ENCODE measurements around the gene RPGRIP1.
A peak's percentile ranks its signal among the peaks of the same experiment; 100 is the strongest.

Gene RPGRIP1
- 0 to 0.35 (median 0.09) reads per million in 3 donors for total RNA-seq

DNA sequence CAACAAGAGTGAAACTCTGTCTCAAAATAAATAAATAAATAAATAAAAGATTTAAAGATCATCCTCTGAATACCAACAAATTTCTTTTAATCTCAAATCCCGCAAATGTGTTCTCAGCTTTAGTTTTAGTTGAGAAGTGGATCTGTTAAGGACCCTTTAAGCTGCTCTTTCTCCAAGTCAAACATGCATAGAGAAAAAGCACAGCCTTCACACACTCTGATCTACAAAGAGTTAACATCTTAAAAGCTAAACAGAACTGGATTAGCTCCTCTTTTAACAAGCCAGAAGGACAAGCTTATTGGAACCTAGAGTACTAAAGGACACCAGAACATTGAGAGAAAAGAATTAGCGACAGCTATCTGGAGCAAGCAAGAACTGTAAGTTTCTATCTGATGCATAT is at the start of gene RPGRIP1:
TSS of gene RPGRIP1 (plus strand) at position 301 of the 400 bp plus-strand sequence. CDS start 7,894 bp downstream, outside the sequence.
- Histone ChIP-seq H3K36me3 (ENCODE audit: control insufficient read depth, insufficient read depth, low read length) (no peaks in the 10 kb centered on the region), H3K27me3 (replicated peaks; ENCODE audit: control insufficient read depth, insufficient read depth, low read length, poor library complexity, severe bottlenecking) (no peaks in the 10 kb centered on the region), H3K27ac (ENCODE audit: insufficient read depth, low read length, poor library complexity, severe bottlenecking) (no peak within 1 kb of the TSS), H3K4me3 (ENCODE audit: insufficient read depth, low read depth, low read length, poor library complexity, severe bottlenecking) (no peak within 1 kb of the TSS), H3K4me1 (ENCODE audit: control insufficient read depth, insufficient read depth, low read length, poor library complexity, severe bottlenecking) (no peaks in the 10 kb centered on the region), H3K9me3 (ENCODE audit: control insufficient read depth, low read length) (no peaks in the 10 kb centered on the region)
- DNase-seq = no peak

DNA sequence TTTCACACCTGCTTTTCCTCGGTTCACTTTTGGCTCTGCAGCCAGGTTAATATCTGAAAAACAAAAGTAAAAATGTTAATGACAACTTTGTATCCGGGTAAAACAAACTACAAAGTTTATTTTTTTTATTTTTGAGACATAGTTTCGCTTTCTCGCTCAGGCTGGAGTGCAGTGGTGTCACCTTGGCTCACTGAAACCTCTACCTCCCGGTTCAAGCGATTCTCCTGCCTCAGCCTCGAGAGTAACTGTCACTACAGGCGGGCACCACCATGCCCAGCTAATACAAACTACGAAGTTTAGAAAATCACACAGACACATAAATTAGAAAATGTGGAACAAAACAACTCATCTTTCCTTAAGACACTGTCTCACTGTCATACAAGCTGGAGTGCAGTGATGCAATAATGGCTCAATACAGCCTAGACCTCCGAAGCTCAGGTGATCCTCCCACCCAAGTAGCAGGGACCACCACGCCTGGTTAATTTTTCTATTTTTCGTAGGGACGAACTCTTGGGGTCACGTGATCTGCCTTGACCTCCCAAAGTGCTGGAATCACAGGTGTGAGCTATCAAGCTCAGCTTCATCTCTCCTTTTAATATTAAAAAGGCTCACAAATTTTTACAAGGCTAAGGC is 48.7 kb upstream of the RPGRIP1 start:
- Histone ChIP-seq H3K9me3 (ENCODE audit: control insufficient read depth, low read length) (no peaks in the 10 kb centered on the region), H3K36me3 (ENCODE audit: control insufficient read depth, insufficient read depth, low read length) (peaks cover 66% of the 10 kb centered on the region), H3K4me1 (ENCODE audit: control insufficient read depth, insufficient read depth, low read length, poor library complexity, severe bottlenecking) (peaks cover 28% of the 10 kb centered on the region), H3K27ac (ENCODE audit: insufficient read depth, low read length, poor library complexity, severe bottlenecking) (peak overlapping the region; percentile 63), H3K4me3 (ENCODE audit: insufficient read depth, low read depth, low read length, poor library complexity, severe bottlenecking) (no peak overlapping the region), H3K27me3 (replicated peaks; ENCODE audit: control insufficient read depth, insufficient read depth, low read length, poor library complexity, severe bottlenecking) (no peaks in the 10 kb centered on the region)
- DNase-seq = no peak

DNA sequence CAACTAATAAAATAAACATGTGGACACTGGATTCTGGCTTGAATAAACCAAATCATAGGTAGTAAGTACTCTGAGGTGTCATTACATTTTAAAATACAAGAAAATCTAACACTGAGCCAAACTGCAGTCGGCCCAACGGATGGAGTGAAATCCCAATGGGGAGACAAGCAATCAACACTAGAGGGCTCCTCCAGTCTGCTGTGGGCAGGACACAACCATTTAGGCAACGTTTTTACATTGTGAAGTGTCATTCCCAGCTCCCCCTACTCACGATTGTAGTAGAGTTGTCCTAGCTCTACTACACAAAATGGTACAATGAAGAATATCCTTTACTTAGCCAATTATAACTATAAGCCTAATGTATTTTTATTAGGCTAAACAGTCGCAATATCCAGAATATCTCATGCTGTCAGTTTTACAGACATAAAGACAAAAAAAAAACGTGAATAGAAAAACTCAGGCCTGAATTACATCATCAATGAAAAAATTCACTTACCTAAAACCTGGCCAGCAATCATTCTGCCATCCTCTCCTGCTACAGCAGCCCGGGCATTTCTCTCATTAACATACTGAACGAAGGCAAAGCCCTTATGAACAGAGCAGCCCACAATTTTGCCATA is 46.3 kb upstream of the RPGRIP1 start:
- H3K4me3 ChIP-seq (ENCODE audit: insufficient read depth, low read depth, low read length, poor library complexity, severe bottlenecking) = no peak overlapping the region
- DNase-seq = no peak
- no peaks in the 10 kb centered on the region for H3K27me3 ChIP-seq (replicated peaks; ENCODE audit: control insufficient read depth, insufficient read depth, low read length, poor library complexity, severe bottlenecking)
- H3K4me1 ChIP-seq (ENCODE audit: control insufficient read depth, insufficient read depth, low read length, poor library complexity, severe bottlenecking) = peaks cover 38% of the 10 kb centered on the region
- no peak overlapping the region for H3K27ac ChIP-seq (ENCODE audit: insufficient read depth, low read length, poor library complexity, severe bottlenecking)
- no peaks in the 10 kb centered on the region for H3K9me3 ChIP-seq (ENCODE audit: control insufficient read depth, low read length)
- peaks cover 45% of the 10 kb centered on the region for H3K36me3 ChIP-seq (ENCODE audit: control insufficient read depth, insufficient read depth, low read length)

DNA sequence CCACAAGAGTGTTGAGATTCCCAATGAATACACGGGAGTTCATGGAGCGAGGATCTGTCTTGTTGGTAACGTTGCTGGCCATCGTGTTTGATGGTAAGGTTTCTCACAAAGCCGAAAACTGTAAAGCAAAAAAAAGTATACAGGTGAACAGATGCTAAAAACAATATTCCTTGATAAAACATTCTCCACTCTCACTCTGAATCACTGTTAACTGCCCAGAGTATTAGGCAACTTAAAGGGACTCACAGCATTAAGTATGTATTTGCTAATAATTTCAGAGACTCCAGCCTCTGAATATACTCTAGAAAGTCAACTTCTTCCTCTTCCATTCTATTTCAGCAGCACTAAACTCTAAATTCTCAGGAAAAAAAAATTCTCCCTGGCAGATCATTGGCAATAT is 45.8 kb upstream of the RPGRIP1 start:
- H3K27me3 ChIP-seq (replicated peaks; ENCODE audit: control insufficient read depth, insufficient read depth, low read length, poor library complexity, severe bottlenecking) = no peaks in the 10 kb centered on the region
- H3K27ac ChIP-seq (ENCODE audit: insufficient read depth, low read length, poor library complexity, severe bottlenecking) = no peak overlapping the region
- no peaks in the 10 kb centered on the region for H3K9me3 ChIP-seq (ENCODE audit: control insufficient read depth, low read length)
- H3K36me3 ChIP-seq (ENCODE audit: control insufficient read depth, insufficient read depth, low read length) = peaks cover 45% of the 10 kb centered on the region
- H3K4me3 ChIP-seq (ENCODE audit: insufficient read depth, low read depth, low read length, poor library complexity, severe bottlenecking) = no peak overlapping the region
- H3K4me1 ChIP-seq (ENCODE audit: control insufficient read depth, insufficient read depth, low read length, poor library complexity, severe bottlenecking) = peaks cover 40% of the 10 kb centered on the region
- DNase-seq = no peak

DNA sequence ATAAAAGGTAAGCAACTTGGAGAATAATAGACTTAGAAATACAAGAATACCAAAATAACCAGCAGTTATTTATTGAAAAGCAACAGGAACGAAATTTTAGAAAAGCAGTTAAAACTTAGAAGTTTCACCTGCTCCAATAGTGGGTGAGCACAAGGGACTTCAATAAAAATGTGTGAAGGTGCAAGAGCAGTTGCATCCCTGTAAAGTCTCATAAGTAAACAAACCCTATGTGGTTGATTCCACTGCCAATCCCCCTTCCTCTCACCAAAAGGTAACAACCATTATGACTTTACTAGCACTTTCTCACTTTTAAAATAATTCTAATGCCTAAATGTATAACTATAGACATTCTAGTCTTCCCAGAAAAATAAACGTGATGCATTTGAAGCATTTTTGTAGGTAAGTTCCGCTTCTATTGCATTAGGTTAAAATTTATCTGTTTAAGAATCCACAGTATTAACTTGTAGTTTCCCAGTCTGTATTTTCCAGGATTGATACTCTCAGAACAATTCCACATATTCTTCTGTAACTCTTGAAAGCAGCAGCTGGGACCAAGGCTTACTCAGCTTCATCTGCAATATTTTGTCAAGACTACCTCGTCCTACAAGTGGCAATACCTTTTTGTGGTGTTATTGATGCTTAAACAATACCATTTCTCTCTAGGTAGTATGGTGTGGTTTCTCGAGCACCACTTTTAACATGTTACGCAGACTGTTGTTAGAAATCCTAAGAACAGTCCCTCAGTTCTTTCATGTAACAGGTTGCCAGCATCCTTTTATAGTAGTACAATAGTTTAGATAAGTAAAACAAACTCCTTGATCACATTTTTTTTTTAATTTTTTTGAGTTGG is 42.7 kb upstream of the RPGRIP1 start:
- DNase-seq = no peak
- Histone ChIP-seq H3K27me3 (replicated peaks; ENCODE audit: control insufficient read depth, insufficient read depth, low read length, poor library complexity, severe bottlenecking) (no peaks in the 10 kb centered on the region), H3K9me3 (ENCODE audit: control insufficient read depth, low read length) (no peaks in the 10 kb centered on the region), H3K36me3 (ENCODE audit: control insufficient read depth, insufficient read depth, low read length) (peaks cover 35% of the 10 kb centered on the region), H3K4me3 (ENCODE audit: insufficient read depth, low read depth, low read length, poor library complexity, severe bottlenecking) (no peak overlapping the region), H3K4me1 (ENCODE audit: control insufficient read depth, insufficient read depth, low read length, poor library complexity, severe bottlenecking) (peaks cover 29% of the 10 kb centered on the region), H3K27ac (ENCODE audit: insufficient read depth, low read length, poor library complexity, severe bottlenecking) (no peak overlapping the region)

DNA sequence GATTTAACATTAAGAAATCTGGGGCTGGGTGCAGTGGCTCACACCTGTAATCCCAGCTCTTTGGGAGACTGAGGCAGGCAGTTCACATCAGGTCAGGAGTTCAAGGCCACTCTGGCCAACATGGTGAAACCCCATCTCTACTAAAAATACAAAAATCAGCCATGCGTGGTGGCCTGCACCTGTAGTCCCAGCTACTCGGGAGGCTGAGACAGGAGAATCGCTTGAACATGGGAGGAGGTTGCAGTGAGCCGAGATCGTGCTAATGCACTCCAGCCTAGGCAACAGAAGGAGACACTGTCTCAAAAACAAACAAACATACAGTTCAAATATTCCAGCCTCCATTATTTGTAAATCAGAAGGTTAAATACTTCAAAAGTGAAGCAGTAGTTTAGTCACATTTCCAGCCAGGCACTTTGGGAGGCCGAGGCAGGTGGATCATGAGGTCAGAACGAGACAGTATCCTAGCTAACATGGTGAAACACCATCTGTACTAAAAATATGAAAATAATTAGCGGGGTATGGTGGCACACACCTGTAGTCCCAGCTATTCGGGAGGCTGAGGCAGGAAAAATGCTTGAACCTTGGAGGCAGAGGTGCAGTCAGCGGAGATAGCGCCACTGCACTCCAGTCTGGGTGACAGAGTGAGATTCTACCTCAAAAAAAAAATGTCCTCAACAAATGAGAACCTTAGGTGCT is 40.9 kb upstream of the RPGRIP1 start:
- no peak for DNase-seq
- H3K36me3 ChIP-seq (ENCODE audit: control insufficient read depth, insufficient read depth, low read length) = peaks cover 23% of the 10 kb centered on the region
- peaks cover 28% of the 10 kb centered on the region for H3K4me1 ChIP-seq (ENCODE audit: control insufficient read depth, insufficient read depth, low read length, poor library complexity, severe bottlenecking)
- H3K9me3 ChIP-seq (ENCODE audit: control insufficient read depth, low read length) = no peaks in the 10 kb centered on the region
- H3K4me3 ChIP-seq (ENCODE audit: insufficient read depth, low read depth, low read length, poor library complexity, severe bottlenecking) = no peak overlapping the region
- no peak overlapping the region for H3K27ac ChIP-seq (ENCODE audit: insufficient read depth, low read length, poor library complexity, severe bottlenecking)
- H3K27me3 ChIP-seq (replicated peaks; ENCODE audit: control insufficient read depth, insufficient read depth, low read length, poor library complexity, severe bottlenecking) = no peaks in the 10 kb centered on the region

DNA sequence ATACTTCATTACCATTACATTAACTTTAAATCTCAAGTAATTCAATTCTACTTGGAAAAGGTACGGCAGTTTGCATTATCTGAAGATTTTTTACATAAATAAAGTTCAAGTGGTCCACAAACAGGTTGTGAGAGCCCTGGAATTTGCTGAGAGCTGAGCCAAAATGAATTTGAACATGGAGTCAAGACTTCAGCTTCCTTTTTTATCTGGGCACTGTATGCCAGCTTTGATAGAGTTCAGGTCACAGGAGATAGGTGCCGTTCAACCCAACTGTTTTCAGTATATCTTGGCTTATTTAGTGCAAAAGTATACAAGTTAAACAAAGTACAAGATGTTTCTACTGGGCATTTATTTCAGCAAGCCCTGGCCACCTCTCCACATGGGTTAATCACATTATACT is 39.5 kb upstream of the RPGRIP1 start:
- Histone ChIP-seq H3K4me1 (ENCODE audit: control insufficient read depth, insufficient read depth, low read length, poor library complexity, severe bottlenecking) (peaks cover 28% of the 10 kb centered on the region), H3K36me3 (ENCODE audit: control insufficient read depth, insufficient read depth, low read length) (peaks cover 18% of the 10 kb centered on the region)

DNA sequence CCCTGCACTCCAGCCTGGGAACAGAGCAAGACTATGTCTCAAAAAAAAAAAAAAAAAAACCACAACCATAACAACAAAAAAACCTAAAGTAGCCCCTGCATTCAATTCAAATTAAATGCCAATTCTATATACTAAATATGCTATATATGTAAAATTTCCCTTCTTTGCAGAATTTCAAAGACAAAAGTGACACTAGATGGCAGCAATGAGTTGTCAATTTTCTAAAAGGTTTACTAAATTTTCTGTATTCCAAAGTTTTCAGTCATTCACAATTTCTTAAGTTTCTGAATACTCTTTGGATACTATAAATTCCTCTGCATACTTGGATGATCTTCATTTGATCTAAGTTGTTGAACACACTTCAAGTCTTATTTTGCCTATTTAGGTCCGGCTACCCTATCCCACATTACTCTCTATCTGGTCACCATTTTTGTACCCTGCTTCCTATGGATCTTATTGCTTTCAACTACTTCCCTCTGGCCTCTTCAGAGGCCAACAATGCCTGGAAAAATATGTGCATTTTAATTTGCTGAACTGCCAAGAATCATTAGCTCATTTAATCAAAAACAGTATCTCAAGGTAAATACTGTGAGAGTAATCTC is 38.6 kb upstream of the RPGRIP1 start:
- Histone ChIP-seq H3K36me3 (ENCODE audit: control insufficient read depth, insufficient read depth, low read length) (peaks cover 17% of the 10 kb centered on the region), H3K27ac (ENCODE audit: insufficient read depth, low read length, poor library complexity, severe bottlenecking) (no peak overlapping the region), H3K4me1 (ENCODE audit: control insufficient read depth, insufficient read depth, low read length, poor library complexity, severe bottlenecking) (peaks cover 28% of the 10 kb centered on the region), H3K4me3 (ENCODE audit: insufficient read depth, low read depth, low read length, poor library complexity, severe bottlenecking) (no peak overlapping the region), H3K9me3 (ENCODE audit: control insufficient read depth, low read length) (no peaks in the 10 kb centered on the region), H3K27me3 (replicated peaks; ENCODE audit: control insufficient read depth, insufficient read depth, low read length, poor library complexity, severe bottlenecking) (no peaks in the 10 kb centered on the region)
- no peak for DNase-seq

More for the DNA sequence above, 39.5 kb upstream of the RPGRIP1 start:
- no peaks in the 10 kb centered on the region for H3K27me3 ChIP-seq (replicated peaks; ENCODE audit: control insufficient read depth, insufficient read depth, low read length, poor library complexity, severe bottlenecking)
- no peak overlapping the region for H3K27ac ChIP-seq (ENCODE audit: insufficient read depth, low read length, poor library complexity, severe bottlenecking)
- no peak for DNase-seq
- H3K4me3 ChIP-seq (ENCODE audit: insufficient read depth, low read depth, low read length, poor library complexity, severe bottlenecking) = no peak overlapping the region
- no peaks in the 10 kb centered on the region for H3K9me3 ChIP-seq (ENCODE audit: control insufficient read depth, low read length)

DNA sequence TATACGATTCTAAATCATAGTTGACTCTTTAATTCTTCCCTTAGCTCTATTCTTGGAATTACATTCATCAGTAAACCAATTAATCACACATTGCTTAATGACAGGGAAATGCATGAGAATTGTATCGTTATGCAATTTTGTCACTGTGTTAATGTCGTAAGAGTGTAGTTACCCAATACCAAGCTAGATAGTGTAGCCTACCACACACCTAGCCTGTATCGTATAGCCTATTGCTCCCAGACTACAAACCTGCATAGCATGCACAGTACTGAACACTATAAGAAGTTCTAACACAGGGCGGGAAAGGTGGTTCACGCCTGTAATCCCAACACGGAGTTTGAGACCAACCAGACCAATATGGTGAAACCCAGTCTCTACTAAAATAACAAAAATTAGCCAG is 35.3 kb upstream of the RPGRIP1 start:
- H3K36me3 ChIP-seq (ENCODE audit: control insufficient read depth, insufficient read depth, low read length) = peaks cover 27% of the 10 kb centered on the region
- no peak for DNase-seq
- no peaks in the 10 kb centered on the region for H3K27me3 ChIP-seq (replicated peaks; ENCODE audit: control insufficient read depth, insufficient read depth, low read length, poor library complexity, severe bottlenecking)
- H3K4me3 ChIP-seq (ENCODE audit: insufficient read depth, low read depth, low read length, poor library complexity, severe bottlenecking) = no peak overlapping the region
- no peak overlapping the region for H3K27ac ChIP-seq (ENCODE audit: insufficient read depth, low read length, poor library complexity, severe bottlenecking)
- H3K4me1 ChIP-seq (ENCODE audit: control insufficient read depth, insufficient read depth, low read length, poor library complexity, severe bottlenecking) = peaks cover 5% of the 10 kb centered on the region
- H3K9me3 ChIP-seq (ENCODE audit: control insufficient read depth, low read length) = no peaks in the 10 kb centered on the region

Data from effector memory CD4-positive, alpha-beta T cell (primary cell).